ENCODE results near the gene UGGT1.

Gene UGGT1

GRCh38 chr2:128095201-128095600 lies 4.2 kb downstream of the UGGT1 start:
- H3K27ac ChIP-seq: no peak overlapping the region
- H3K4me3 ChIP-seq: no peak overlapping the region

GRCh38 chr2:128103407-128103806 lies 12.4 kb downstream of the UGGT1 start:
- H3K4me3 ChIP-seq: no peak overlapping the region
- peak overlapping the region in 1 of 21 experiments; percentile 11 for H3K27ac ChIP-seq

DNA sequence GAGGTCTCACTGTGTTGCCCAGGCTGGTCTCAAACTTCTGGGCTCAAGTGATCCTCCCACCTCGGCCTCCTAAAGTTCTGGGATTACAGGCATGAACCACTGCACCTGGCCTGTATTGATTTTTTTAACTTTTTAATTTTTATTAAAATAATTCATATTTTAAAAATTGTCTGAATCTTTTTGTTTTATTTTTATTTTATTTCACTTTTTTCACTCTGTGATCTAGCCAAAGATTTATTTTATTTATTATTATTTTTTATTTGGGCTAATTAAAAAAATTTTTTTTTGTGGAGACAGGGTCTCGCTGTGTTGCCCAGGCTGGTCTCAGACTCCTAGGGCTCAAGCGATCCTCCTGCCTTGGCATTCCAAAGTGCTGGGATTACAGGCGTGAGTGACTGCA lies 14.1 kb downstream of the UGGT1 start:
- no peak overlapping the region for H3K27ac ChIP-seq

GRCh38 chr2:128108166-128108565 lies 17.2 kb downstream of the UGGT1 start:
- Histone ChIP-seq H3K27ac (no peak overlapping the region), H3K4me3 (no peak overlapping the region)

More for the DNA sequence above, 14.1 kb downstream of the UGGT1 start:
- H3K4me3 ChIP-seq: no peak overlapping the region

- no peak overlapping the region for H3K4me3 ChIP-seq
- H3K27ac ChIP-seq: no peak overlapping the region
Observed at GRCh38 chr2:128109243-128109642, 18.2 kb downstream of the UGGT1 start.

DNA sequence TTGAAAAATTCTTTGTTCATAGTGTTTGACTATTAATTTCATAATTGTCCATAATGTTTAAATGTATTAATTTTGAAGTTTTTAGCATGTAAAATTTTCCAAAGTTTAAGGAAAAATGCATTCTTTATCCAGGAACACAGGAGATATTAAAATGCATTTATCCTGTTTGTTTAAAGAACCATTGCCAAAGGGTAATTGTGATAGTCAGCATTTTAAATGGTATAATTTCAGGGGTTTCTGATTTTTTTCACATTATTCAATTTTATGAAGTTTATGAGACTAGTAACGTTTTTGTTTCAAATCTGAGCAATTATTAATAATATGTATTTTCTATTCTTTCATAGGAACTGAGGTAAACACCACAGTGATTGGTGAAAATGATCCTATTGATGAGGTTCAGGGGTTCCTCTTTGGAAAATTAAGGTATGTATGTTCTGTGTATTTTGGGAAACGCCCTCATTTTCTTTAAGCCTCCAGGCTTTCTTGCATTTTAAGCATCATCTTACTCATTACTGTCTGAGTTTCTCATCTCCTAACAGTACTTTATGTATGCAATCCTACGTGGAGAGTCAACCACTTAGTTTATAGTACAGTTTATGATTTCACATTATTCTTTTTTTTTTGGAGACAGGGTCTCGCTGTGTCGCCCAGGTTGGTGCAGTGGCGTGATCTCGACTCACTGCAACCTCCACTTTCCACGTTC lies 25.1 kb downstream of the UGGT1 start:
- no peak overlapping the region for H3K27ac ChIP-seq
- no peak overlapping the region for H3K4me3 ChIP-seq

DNA sequence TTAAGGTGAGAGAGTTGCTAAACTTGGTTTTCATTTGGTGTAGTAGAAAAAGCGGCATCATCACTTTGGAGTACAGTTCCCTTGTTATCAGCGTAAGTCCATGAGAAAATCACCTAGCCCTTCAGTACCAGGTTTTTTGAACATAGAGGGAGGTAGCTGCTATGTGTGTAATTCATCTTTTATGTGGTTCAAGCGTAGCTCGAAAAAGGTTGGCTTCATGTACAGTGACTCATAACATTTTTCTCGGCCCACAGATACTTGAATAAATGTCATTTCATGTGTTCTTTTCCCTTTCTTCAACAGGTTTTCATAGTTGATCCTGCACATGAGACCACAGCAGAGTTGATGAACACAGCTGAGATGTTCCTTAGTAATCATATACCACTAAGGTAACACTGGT lies 43.6 kb downstream of the UGGT1 start:
- H3K27ac ChIP-seq: no peak overlapping the region

GRCh38 chr2:128137094-128137616 lies 46.2 kb downstream of the UGGT1 start:
- Histone ChIP-seq H3K27ac (no peak overlapping the region), H3K4me3 (no peak overlapping the region)

More for the DNA sequence above, 43.6 kb downstream of the UGGT1 start:
- H3K4me3 ChIP-seq: no peak overlapping the region

- no peak overlapping the region for H3K27ac ChIP-seq
- no peak overlapping the region for H3K4me3 ChIP-seq
Observed at GRCh38 chr2:128139624-128140023, 48.6 kb downstream of the UGGT1 start.

- no peak overlapping the region for H3K27ac ChIP-seq
- no peak overlapping the region for H3K4me3 ChIP-seq
Observed at GRCh38 chr2:128145651-128146050, 54.7 kb downstream of the UGGT1 start.

GRCh38 chr2:128153786-128154185 lies 62.8 kb downstream of the UGGT1 start:
- Histone ChIP-seq H3K4me3 (no peak overlapping the region), H3K27ac (no peak overlapping the region)

GRCh38 chr2:128154225-128154624 lies 63.2 kb downstream of the UGGT1 start:
- Histone ChIP-seq H3K4me3 (no peak overlapping the region), H3K27ac (no peak overlapping the region)

DNA sequence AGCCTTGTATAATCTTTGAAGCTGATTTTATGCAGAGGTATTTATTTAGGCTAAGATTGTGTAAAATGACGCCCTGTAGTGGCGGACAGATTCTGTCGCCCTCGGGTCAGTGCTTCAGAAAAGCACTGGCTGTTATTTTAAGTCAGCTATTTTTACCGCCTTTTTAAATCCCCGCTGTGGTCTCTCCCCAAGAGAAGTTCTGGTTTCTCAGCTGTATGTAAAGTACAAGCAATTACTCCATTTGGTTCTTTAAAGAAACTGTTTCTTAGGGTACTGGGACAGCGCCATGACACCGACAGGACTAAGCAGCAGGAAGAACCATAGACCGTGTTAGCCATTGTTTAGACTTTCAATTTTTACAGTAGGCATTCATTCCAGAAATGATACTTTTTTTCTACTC lies 65.0 kb downstream of the UGGT1 start:
- Histone ChIP-seq H3K27ac (no peak overlapping the region), H3K4me3 (no peak overlapping the region)

GRCh38 chr2:128156812-128157211 lies 65.8 kb downstream of the UGGT1 start:
- no peak overlapping the region for H3K27ac ChIP-seq
- H3K4me3 ChIP-seq: no peak overlapping the region

GRCh38 chr2:128157644-128158043 lies 66.6 kb downstream of the UGGT1 start:
- Histone ChIP-seq H3K27ac (no peak overlapping the region), H3K4me3 (no peak overlapping the region)

- H3K27ac ChIP-seq: no peak overlapping the region
- no peak overlapping the region for H3K4me3 ChIP-seq
Observed at GRCh38 chr2:128158176-128158575, 67.2 kb downstream of the UGGT1 start.

DNA sequence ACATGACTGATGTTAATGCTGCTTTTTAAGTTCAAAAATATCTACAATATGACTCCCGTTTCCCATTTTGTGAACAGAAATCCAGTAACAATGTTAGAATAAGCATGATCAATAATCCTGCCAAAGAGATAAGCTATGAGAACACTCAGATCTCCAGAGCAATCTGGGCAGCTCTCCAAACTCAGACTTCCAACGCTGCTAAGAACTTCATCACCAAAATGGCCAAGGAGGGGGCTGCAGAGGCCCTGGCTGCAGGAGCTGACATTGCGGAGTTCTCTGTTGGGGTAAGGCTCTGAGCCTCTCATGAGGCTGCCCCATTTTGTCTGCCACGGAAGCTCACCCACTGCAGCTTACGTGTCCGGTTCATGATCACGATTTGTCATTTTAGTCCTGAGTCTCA lies 68.4 kb downstream of the UGGT1 start:
- H3K4me3 ChIP-seq: no peak overlapping the region

GRCh38 chr2:128160616-128161275 lies 69.7 kb downstream of the UGGT1 start:
- Histone ChIP-seq H3K4me3 (no peak overlapping the region), H3K27ac (no peak overlapping the region)

More for the DNA sequence above, 68.4 kb downstream of the UGGT1 start:
- no peak overlapping the region for H3K27ac ChIP-seq

GRCh38 chr2:128162266-128162665 lies 71.3 kb downstream of the UGGT1 start:
- no peak overlapping the region for H3K4me3 ChIP-seq
- H3K27ac ChIP-seq: no peak overlapping the region

GRCh38 chr2:128164311-128164710 lies 73.3 kb downstream of the UGGT1 start:
- no peak overlapping the region for H3K27ac ChIP-seq
- no peak overlapping the region for H3K4me3 ChIP-seq

DNA sequence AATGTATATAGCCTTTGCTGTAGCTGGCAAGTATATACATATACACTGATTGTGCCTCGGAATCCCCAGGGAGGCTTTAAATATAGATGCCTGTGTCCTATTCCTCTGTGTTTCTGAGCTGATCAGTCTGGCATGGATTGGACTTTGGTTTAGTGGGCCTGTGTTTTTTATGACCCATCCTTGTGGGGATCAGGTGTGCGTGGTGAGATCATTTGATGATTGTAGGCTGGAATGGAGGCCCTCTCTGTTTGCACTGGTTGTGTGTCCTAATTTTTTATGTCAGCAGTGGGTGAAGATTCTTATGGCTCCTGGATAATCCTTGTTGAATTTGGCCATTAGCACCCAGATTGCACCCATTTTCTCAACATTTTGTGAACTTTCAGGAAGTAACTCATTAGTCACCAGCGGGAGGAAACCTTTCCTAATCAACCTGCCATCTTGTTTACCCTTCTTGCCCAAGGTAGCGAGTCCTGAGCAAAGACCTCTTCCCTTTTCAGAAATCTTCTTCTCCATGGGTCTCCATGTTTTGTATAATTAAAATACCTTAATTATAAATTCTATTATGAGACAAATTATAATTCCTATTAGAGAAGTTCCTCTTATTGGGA lies 75.8 kb downstream of the UGGT1 start:
- no peak overlapping the region for H3K27ac ChIP-seq
- H3K4me3 ChIP-seq: no peak overlapping the region

All from skin epidermis (tissue), 12 donors.